HG02870 (cell line): ENCODE data around the gene PIGK.
"Not testable (repeated sequence)": the region's sequence is repeated elsewhere in the genome, so short reads cannot be mapped to it uniquely, and the experiment has no call there.

Source experiments
- ATAC-seq: cut with Tn5 transposase; IDR thresholded peaks from one replicate; pipeline ENCODE4 v1.9.1; 2021; ENCODE audit warnings: mild to moderate bottlenecking, moderate library complexity; ENCODE audit not compliant: unreplicated experiment

The PIGK gene

GRCh38 chr1:77219166-77219887 lies at the start of gene PIGK:
Gene PIGK (minus strand): TSS chr1:77219430. CDS start chr1:77219402, 28 bp downstream.
- ATAC-seq = peak; percentile 96

GRCh38 chr1:77267035-77267434 lies 47.8 kb upstream of the PIGK start:
- no peak for ATAC-seq

- ATAC-seq = no peak
Observed at GRCh38 chr1:77265180-77265579, 46.0 kb upstream of the PIGK start.

DNA sequence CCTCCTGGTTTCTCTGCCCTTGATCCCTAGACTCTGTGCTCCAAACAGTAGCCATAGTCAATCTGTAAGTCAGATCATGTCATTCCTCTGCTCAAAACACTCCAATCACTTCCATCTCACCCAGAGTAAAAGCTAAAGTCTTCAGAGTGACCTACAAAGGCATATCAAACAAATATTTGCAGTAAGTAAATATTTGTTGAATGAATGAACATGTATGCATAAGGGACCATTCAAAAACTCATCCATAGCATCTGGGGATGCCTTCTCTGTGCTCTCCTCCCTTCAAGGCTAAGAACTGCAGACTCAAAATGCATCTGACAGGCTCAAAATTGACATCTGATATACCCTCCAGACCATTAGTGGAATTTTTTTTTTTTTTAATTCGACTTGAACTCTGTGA lies 44.5 kb upstream of the PIGK start:
- no peak for ATAC-seq

- no peak for ATAC-seq
Observed at GRCh38 chr1:77253211-77253610, 34.0 kb upstream of the PIGK start.

GRCh38 chr1:77250126-77250525 lies 30.9 kb upstream of the PIGK start:
- no peak for ATAC-seq

- no peak for ATAC-seq
Observed at GRCh38 chr1:77245830-77246229, 26.6 kb upstream of the PIGK start.

- ATAC-seq = no peak
Observed at GRCh38 chr1:77239311-77239710, 20.1 kb upstream of the PIGK start.

GRCh38 chr1:77238462-77238861 lies 19.2 kb upstream of the PIGK start:
- ATAC-seq = no peak

DNA sequence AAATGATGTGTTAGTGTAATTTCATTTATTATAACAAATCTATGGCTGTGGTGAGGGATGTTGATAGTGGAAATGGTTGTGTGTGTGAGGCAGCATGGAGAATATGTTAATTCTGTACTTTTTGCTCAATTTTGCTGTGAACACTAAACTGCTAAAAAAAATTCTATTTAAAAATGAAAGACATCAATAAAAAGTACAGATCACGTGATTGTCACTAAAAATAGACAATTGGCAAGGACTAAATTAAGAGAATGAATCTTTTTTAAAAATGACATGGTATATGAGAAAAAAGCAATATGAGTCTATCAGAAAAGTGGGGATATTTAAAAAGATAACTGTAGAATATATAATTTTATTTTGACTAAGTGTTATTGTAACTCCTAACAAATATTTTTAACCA lies 15.7 kb upstream of the PIGK start:
- ATAC-seq = no peak

DNA sequence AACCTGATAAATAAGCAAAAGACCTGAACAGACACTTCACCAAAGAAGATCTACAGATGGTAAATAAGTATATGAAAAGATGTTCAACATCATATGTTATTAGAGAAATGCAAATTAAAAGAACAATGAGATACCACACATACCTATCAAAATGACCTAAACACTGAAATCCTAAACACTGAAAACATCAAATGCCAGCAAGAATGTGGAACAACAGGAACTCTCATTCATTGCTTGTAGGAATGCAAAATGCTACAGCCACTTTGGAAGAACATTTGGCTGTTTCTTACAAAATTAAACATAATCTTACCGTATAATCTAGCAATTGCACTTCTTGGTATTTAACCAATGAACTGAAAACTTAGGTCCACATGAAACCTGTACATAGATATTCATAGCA lies 14.9 kb upstream of the PIGK start:
- ATAC-seq = no peak

GRCh38 chr1:77232829-77233228 lies 13.6 kb upstream of the PIGK start:
- no peak for ATAC-seq

GRCh38 chr1:77230051-77230450 lies 10.8 kb upstream of the PIGK start:
- no peak for ATAC-seq

GRCh38 chr1:77228836-77229235 lies 9.6 kb upstream of the PIGK start:
- ATAC-seq = no peak

DNA sequence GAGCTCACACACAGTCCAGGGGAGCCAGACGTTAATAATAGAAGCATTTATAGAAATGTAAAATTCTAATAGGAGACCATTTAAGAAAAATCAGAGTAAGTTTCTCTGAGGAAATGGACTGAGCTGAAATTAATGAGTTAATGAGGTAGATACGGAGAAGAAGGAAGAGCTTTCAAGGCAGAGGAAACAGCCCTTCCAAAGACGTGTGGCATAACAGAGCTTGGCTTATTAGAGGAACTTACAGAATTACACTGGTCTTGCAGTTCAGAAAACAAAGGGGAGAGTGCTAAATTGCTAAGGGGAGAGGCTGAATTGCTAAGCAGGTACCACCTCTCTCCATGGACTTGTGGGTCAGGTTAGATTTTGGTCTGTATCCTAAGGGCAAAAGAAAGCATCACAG lies 8.2 kb upstream of the PIGK start:
- ATAC-seq = no peak

- no peak for ATAC-seq
Observed at GRCh38 chr1:77222496-77222895, 3.3 kb upstream of the PIGK start.

DNA sequence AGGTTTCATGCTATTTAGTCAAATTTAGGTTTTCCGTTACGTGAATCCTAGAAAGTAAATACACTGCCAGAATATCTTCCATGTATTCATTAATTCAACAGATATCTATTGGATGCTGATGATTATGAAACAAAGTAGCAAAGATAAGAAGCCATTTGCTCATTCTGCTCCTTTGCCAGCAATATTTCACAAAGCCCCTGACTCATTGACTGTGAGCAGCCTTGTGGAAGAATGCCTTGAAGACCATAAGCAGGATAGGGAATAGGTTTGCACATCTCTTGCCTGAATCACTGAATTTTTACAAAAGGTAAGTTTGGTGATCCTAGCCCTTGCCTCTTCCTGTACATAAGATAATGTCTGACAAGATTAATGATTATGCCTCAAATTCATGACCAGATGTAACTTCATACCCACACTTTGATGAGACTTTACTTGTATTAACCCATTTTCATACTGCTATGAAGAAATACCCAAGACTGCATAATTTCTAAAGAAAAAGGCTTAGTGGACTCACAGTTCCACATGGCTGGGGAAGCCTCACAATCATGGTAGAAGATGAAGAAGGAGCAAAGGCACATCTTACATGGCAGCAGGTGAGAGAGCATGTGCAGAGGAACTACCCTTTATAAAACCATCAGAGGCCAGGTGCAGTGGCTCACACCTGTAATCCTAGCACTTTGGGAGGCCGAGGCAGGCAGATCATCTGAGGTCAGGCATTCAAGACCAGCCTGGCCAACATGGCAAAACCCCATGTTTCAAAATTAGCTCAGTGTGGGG lies 1.6 kb upstream of the PIGK start:
- ATAC-seq = no peak

- ATAC-seq = peak; percentile 41
Observed at GRCh38 chr1:77218477-77219165, 609 bp downstream of the PIGK start.

GRCh38 chr1:77204043-77204442 lies 15.2 kb downstream of the PIGK start:
- not testable (repeated sequence) for ATAC-seq

- ATAC-seq = no peak
Observed at GRCh38 chr1:77202751-77203150, 16.5 kb downstream of the PIGK start.

DNA sequence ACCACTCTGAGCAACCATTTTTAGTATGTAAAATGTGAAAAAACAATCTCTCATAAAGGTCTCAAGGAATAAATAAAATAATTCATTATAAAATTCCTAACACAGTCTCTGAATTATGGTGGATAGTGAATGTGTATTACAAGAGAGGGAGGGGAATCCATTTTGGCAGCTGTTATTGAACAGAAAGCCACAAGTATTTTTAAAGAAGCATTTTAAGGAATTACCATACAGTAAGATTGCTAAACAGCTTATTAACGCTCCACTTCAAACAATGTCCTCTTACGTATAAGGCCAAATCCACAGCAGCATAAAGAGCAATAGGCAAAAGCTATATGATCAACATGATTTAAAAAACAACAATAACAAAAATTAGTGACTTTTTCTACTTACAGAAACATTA lies 18.4 kb downstream of the PIGK start:
- no peak for ATAC-seq

- ATAC-seq = no peak
Observed at GRCh38 chr1:77200293-77200692, 18.9 kb downstream of the PIGK start.
